Esophagus (tissue), 2 donors: Measurements from ENCODE around the gene STEAP1. TPM values are rescaled to one million over a fixed set of nuclear protein-coding genes. Genes with fewer than 3 reads are reported as not detected.
A peak's percentile ranks its signal among the peaks of the same experiment; 100 is the strongest.

ENCODE experiments used
- H3K27ac ChIP-seq, 2 donors: one replicate each; pipeline ENCODE4 v1.5.1; 2013; ENCODE audit warnings: low read depth in 2 of 2, mild to moderate bottlenecking in 2 of 2, inconsistent platforms in 1 of 2, low read length in 1 of 2, moderate library complexity in 1 of 2
- H3K27me3 ChIP-seq, 2 donors: one replicate each; pipeline ENCODE4 v1.6.1; 2013; ENCODE audit warnings: low read length in 2 of 2, control low read depth in 1 of 2, mild to moderate bottlenecking in 1 of 2; ENCODE audit not compliant: insufficient read depth in 2 of 2, control insufficient read depth in 1 of 2
- H3K36me3 ChIP-seq, 2 donors: one replicate each; pipeline ENCODE4 v1.6.1; 2013; ENCODE audit warnings: low read length in 1 of 2; ENCODE audit not compliant: control insufficient read depth in 2 of 2, insufficient read depth in 2 of 2
- H3K4me1 ChIP-seq, 2 donors: one replicate each; pipeline ENCODE4 v1.6.1; 2013; ENCODE audit warnings: low read length in 1 of 2; ENCODE audit not compliant: control insufficient read depth in 2 of 2, insufficient read depth in 2 of 2
- H3K4me3 ChIP-seq, 2 donors: one replicate each; pipeline ENCODE4 v1.5.1; 2013; ENCODE audit warnings: low read length in 2 of 2, mild to moderate bottlenecking in 2 of 2, low read depth in 1 of 2, moderate library complexity in 1 of 2
- H3K9me3 ChIP-seq, 2 donors: one replicate each; pipeline ENCODE4 v1.6.1; 2013; ENCODE audit warnings: mild to moderate bottlenecking in 2 of 2, low read depth in 1 of 2, low read length in 1 of 2, moderate library complexity in 1 of 2; ENCODE audit not compliant: control insufficient read depth in 2 of 2, insufficient read depth in 1 of 2
- WGBS, 2 donors: extraction: QIAGEN DNeasy Blood & Tissue Kit; methylation state at CpG; one replicate each; pipeline ENCODE4 v1.1.7; 2013; 5-methylcytosine and 5-hydroxymethylcytosine counted together
- polyA plus RNA-seq, 2 donors: library from polyadenylated mRNA; stranded (reverse); fragments of 200-250 nt; gene quantifications; one replicate each; pipeline ENCODE4 v1.2.3, GENCODE V29; 2013
- donor health status: healthy with polysubstance abuse.
- donor health status: Bipolar disorder and iron deficiency.

Gene STEAP1
- polyA plus RNA-seq, 2 donors: 5.2 to 6.0 TPM

- Histone ChIP-seq H3K4me3 (no peak overlapping the region), H3K27me3 (no peaks in the 10 kb centered on the region), H3K36me3 (no peaks in the 10 kb centered on the region), H3K27ac (no peak overlapping the region), H3K4me1 (peaks cover 0 to 2% of the 10 kb centered on the region in 2 donors), H3K9me3 (peaks cover 0 to 4% of the 10 kb centered on the region in 2 donors)
- WGBS, 2 donors: 86 to 91% methylated on average over 6 of the region's 6 CpGs
These were observed 18.4 kb downstream of the STEAP1 start for GRCh38 chr7:90172624-90173023.

GRCh38 chr7:90173127-90173844, 19.0 kb downstream of the STEAP1 start:
- Histone ChIP-seq H3K4me1 (peaks cover 0 to 2% of the 10 kb centered on the region in 2 donors), H3K4me3 (no peak overlapping the region), H3K36me3 (no peaks in the 10 kb centered on the region), H3K27ac (no peak overlapping the region), H3K27me3 (no peaks in the 10 kb centered on the region), H3K9me3 (peaks cover 0 to 4% of the 10 kb centered on the region in 2 donors)
- 76 to 80% methylated on average over 4 of the region's 4 CpGs for WGBS, 2 donors

- Histone ChIP-seq H3K4me3 (no peak overlapping the region), H3K36me3 (no peaks in the 10 kb centered on the region), H3K4me1 (peaks cover 0 to 2% of the 10 kb centered on the region in 2 donors), H3K9me3 (peaks cover 0 to 4% of the 10 kb centered on the region in 2 donors), H3K27ac (no peak overlapping the region), H3K27me3 (no peaks in the 10 kb centered on the region)
- 75 to 93% methylated on average over 4 of the region's 4 CpGs for WGBS, 2 donors
These were observed 21.4 kb downstream of the STEAP1 start for GRCh38 chr7:90175667-90176066.

GRCh38 chr7:90176195-90176594, 21.9 kb downstream of the STEAP1 start:
- Histone ChIP-seq H3K4me3 (no peak overlapping the region), H3K27ac (no peak overlapping the region), H3K27me3 (no peaks in the 10 kb centered on the region), H3K36me3 (no peaks in the 10 kb centered on the region), H3K9me3 (peaks cover 0 to 4% of the 10 kb centered on the region in 2 donors), H3K4me1 (peaks cover 0 to 2% of the 10 kb centered on the region in 2 donors)
- 96 to 100% methylated on average over 1 of the region's 1 CpG for WGBS, 2 donors

GRCh38 chr7:90178166-90178565, 23.9 kb downstream of the STEAP1 start:
- H3K27ac ChIP-seq: no peak overlapping the region
- 91 to 94% methylated on average over 2 of the region's 2 CpGs for WGBS, 2 donors

DNA sequence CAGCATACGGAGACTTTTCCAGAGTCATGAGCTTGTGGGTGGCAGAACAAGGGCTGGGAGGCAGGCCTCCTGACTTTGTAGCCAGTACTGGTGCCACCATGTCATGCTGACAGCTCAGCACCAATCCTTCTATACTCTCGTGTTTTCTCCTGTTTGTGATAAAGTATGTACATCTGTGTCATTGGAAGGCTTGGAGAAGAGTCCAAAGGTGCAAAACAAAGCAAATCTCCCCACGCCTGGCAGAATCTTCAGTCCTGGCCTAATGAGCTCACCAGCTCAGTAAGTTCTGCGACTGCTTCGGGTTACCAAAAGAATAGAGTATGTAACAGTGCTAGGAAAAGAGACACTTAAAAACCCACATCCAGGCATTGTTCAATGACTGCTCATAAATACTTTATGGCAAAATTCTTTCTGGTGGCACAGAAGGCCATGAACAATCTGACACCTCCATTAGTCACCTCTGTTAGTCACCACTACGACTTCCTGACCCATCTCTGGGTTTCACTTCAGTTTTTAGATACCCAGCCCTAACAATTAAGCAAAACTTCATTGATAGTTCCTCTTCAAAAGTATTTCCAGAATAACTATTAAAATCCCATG, 24.5 kb downstream of the STEAP1 start:
- no peak overlapping the region for H3K4me3 ChIP-seq
- peaks cover 0 to 4% of the 10 kb centered on the region in 2 donors for H3K9me3 ChIP-seq
- no peaks in the 10 kb centered on the region for H3K27me3 ChIP-seq
- H3K36me3 ChIP-seq: no peaks in the 10 kb centered on the region
- peaks cover 0 to 2% of the 10 kb centered on the region in 2 donors for H3K4me1 ChIP-seq
- 55 to 64% methylated on average over 6 of the region's 6 CpGs for WGBS, 2 donors
- H3K27ac ChIP-seq: peak overlapping the region in 1 of 2 donors; percentile 57

More at GRCh38 chr7:90178166-90178565, 23.9 kb downstream of the STEAP1 start:
- Histone ChIP-seq H3K27me3 (no peaks in the 10 kb centered on the region), H3K4me1 (peaks cover 0 to 2% of the 10 kb centered on the region in 2 donors), H3K36me3 (no peaks in the 10 kb centered on the region), H3K4me3 (no peak overlapping the region), H3K9me3 (peaks cover 0 to 4% of the 10 kb centered on the region in 2 donors)

- H3K9me3 ChIP-seq: peaks cover 0 to 4% of the 10 kb centered on the region in 2 donors
- 22 to 50% methylated on average over 1 of the region's 1 CpG for WGBS, 2 donors
- H3K36me3 ChIP-seq: no peaks in the 10 kb centered on the region
- no peaks in the 10 kb centered on the region for H3K27me3 ChIP-seq
- H3K4me1 ChIP-seq: peaks cover 0 to 2% of the 10 kb centered on the region in 2 donors
- peak overlapping the region in 1 of 2 donors; percentile 47 for H3K27ac ChIP-seq
- H3K4me3 ChIP-seq: no peak overlapping the region
These were observed 25.8 kb downstream of the STEAP1 start for GRCh38 chr7:90180011-90180585.

- Histone ChIP-seq H3K4me3 (no peak overlapping the region), H3K27ac (peak overlapping the region in 1 of 2 donors; percentile 47), H3K36me3 (no peaks in the 10 kb centered on the region), H3K9me3 (peaks cover 0 to 4% of the 10 kb centered on the region in 2 donors), H3K27me3 (no peaks in the 10 kb centered on the region), H3K4me1 (peaks cover 0 to 2% of the 10 kb centered on the region in 2 donors)
These were observed 26.4 kb downstream of the STEAP1 start for GRCh38 chr7:90180649-90181048.

- Histone ChIP-seq H3K36me3 (no peaks in the 10 kb centered on the region), H3K27me3 (no peaks in the 10 kb centered on the region), H3K4me3 (no peak overlapping the region), H3K27ac (peak overlapping the region in 1 of 2 donors; percentile 65), H3K4me1 (peaks cover 0 to 2% of the 10 kb centered on the region in 2 donors), H3K9me3 (no peaks in the 10 kb centered on the region)
These were observed 27.2 kb downstream of the STEAP1 start for GRCh38 chr7:90181485-90181884.
